GM20000 (cell line): ENCODE measurements around the gene PRRC2B.

Experiments used
- DNase-seq: peaks from one replicate; pipeline ENCODE4 v3.0.0; 2012; ENCODE audit warnings: low spot score
- CTCF ChIP-seq: IDR thresholded peaks from 2 replicates; pipeline ENCODE4 v1.5.1; 2012; ENCODE audit warnings: mild to moderate bottlenecking, control low read depth; ENCODE audit errors: extremely low read depth, missing control alignments

The PRRC2B gene

GRCh38 chr9:131516100-131516499 is 122.2 kb downstream of the PRRC2B start:
- DNase-seq = no peak
- TF ChIP-seq CTCF = no peak

- DNase-seq = no peak
- TF ChIP-seq CTCF = no peak
Observed at GRCh38 chr9:131516930-131517329, 123.0 kb downstream of the PRRC2B start.

GRCh38 chr9:131517761-131518190 is 123.9 kb downstream of the PRRC2B start:
- no peak for TF ChIP-seq CTCF

GRCh38 chr9:131518553-131518952 is 124.7 kb downstream of the PRRC2B start:
- DNase-seq = no peak
- TF ChIP-seq CTCF = no peak

More at GRCh38 chr9:131517761-131518190, 123.9 kb downstream of the PRRC2B start:
- no peak for DNase-seq

- no peak for TF ChIP-seq CTCF
- no peak for DNase-seq
Observed at GRCh38 chr9:131520503-131520902, 126.6 kb downstream of the PRRC2B start.

- no peak for DNase-seq
- no peak for TF ChIP-seq CTCF
Observed at GRCh38 chr9:131521203-131521602, 127.3 kb downstream of the PRRC2B start.

- DNase-seq = peak; percentile 8
- no peak for TF ChIP-seq CTCF
Observed at GRCh38 chr9:131521822-131522221, 127.9 kb downstream of the PRRC2B start.
